B cell (primary cell): ENCODE data around the gene VAV2.

Experiments
- CTCF ChIP-seq: fragments of 200-600 bp; IDR thresholded peaks from one replicate; pipeline ENCODE4 v1.8.0; 2022; ENCODE audit warnings: antibody characterized with exemption, mild to moderate bottlenecking
- EZH2 ChIP-seq: IDR thresholded peaks from 2 replicates; pipeline ENCODE4 v1.6.1; 2012; ENCODE audit warnings: borderline replicate concordance, low read depth, mild to moderate bottlenecking, moderate library complexity, low read length; ENCODE audit not compliant: insufficient read depth, poor library complexity, severe bottlenecking

DNA sequence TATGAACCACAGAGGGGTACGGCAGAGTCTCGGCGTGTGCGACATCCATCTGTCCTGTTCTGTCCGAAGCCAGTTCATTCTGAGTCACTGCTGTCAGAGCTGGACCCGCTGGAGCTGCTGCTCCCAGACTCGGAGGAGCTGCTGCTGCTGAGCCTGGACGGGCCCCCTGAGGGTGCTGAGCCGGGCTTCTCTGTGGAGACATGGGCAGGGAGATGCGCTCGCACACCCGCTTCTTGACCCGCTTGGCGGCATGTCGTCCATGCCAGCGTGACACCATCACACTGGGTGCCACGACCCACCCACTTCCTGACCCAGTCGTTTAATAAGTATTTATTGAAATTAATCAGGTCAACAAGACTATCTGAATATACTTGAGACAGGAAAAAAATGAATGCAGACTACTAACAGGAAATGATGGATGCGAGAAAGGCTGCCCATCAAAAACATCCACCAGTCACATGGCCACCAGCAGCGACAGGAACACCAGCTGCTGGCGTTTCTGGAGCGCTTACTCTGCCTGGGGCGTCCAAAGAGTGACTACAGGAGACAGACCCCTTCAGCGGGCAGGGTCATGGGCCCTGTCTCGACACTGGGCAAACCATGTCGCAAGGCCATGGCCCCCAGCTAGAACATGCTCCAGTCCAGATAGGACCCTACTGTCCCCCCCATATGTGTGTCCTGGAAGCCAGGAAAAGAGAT is 41.5 kb upstream of the VAV2 start:
- TF ChIP-seq CTCF = no peak
- TF ChIP-seq EZH2 = no peak
